Fibroblast of lung (primary cell): ENCODE results near the gene RIBC2. TPM values are rescaled to one million over a fixed set of nuclear protein-coding genes. Genes with fewer than 3 reads are reported as not detected.
A peak's percentile ranks its signal among the peaks of the same experiment; 100 is the strongest.
"Not testable (repeated sequence)": the region's sequence is repeated elsewhere in the genome, so short reads cannot be mapped to it uniquely, and the experiment has no call there.

Experiments used
- DNase-seq, 2 donors: peaks; one replicate each; pipeline versions ENCODE4 v3.0.0 to v3.0.0-alpha.2; 2010; ENCODE audit warnings: low read depth in 2 of 2
- H2AFZ ChIP-seq: 2 replicates; pipeline ENCODE4 v1.5.1; 2012; ENCODE audit warnings: low read length, control low read depth, inconsistent platforms
- H3K27ac ChIP-seq: 2 replicates; pipeline ENCODE4 v1.5.1; 2011; ENCODE audit warnings: low read length, control low read depth; ENCODE audit not compliant: insufficient read depth
- H3K27me3 ChIP-seq: 2 replicates; pipeline ENCODE4 v1.5.1; 2011; ENCODE audit warnings: mild to moderate bottlenecking, low read length; ENCODE audit not compliant: control insufficient read depth, insufficient read depth
- H3K36me3 ChIP-seq: 2 replicates; pipeline ENCODE4 v1.5.1; 2011; ENCODE audit warnings: low read length; ENCODE audit not compliant: control insufficient read depth, insufficient read depth
- H3K4me1 ChIP-seq: 2 replicates; pipeline ENCODE4 v1.5.1; 2011; ENCODE audit warnings: low read length; ENCODE audit not compliant: control insufficient read depth, insufficient read depth; ENCODE audit errors: extremely low read depth
- H3K4me2 ChIP-seq: 2 replicates; pipeline ENCODE4 v1.5.1; 2011; ENCODE audit warnings: low read length, control low read depth; ENCODE audit not compliant: insufficient read depth; ENCODE audit errors: extremely low read depth
- H3K4me3 ChIP-seq, 4 experiments: fragments of 200-600 bp in 1 of 4; sonication (generic) in 1 of 4; replicated peaks in 1 of 4; 2 replicates each; pipeline ENCODE4 v1.5.1; 2011 to 2016; ENCODE audit warnings: low read length in 4 of 4, low read depth in 3 of 4, mild to moderate bottlenecking in 3 of 4, control low read depth in 2 of 4, inconsistent platforms in 1 of 4, mixed read lengths in 1 of 4; ENCODE audit not compliant: insufficient read depth in 1 of 4; ENCODE audit errors: control extremely low read depth in 1 of 4
- H3K79me2 ChIP-seq: 2 replicates; pipeline ENCODE4 v1.5.1; 2012; ENCODE audit warnings: mild to moderate bottlenecking, low read length, inconsistent platforms; ENCODE audit not compliant: control insufficient read depth, insufficient read depth
- H3K9ac ChIP-seq: 2 replicates; pipeline ENCODE4 v1.5.1; 2011; ENCODE audit warnings: mild to moderate bottlenecking, low read length, control low read depth; ENCODE audit not compliant: insufficient read depth
- H3K9me3 ChIP-seq: 2 replicates; pipeline ENCODE4 v1.5.1; 2012; ENCODE audit warnings: low read depth, low read length; ENCODE audit not compliant: control insufficient read depth, insufficient read depth
- H4K20me1 ChIP-seq: 2 replicates; pipeline ENCODE4 v1.5.1; 2011; ENCODE audit warnings: low read length; ENCODE audit not compliant: control insufficient read depth, insufficient read depth; ENCODE audit errors: extremely low read depth
- EZH2 ChIP-seq: IDR thresholded peaks from 2 replicates; pipeline ENCODE4 v1.5.1; 2012; ENCODE audit warnings: low read length, control low read depth, mild to moderate bottlenecking; ENCODE audit errors: missing control alignments
- polyA plus RNA-seq, 2 donors: library from polyadenylated mRNA; depleted of rRNA in 1 of 2; stranded (reverse) in 1 of 2; unstranded in 1 of 2; fragments of >200 nt; gene quantifications; 2 replicates each; pipeline ENCODE4 v1.2.1, GENCODE V29; 2011 to 2012; ENCODE audit warnings: missing spikeins in 1 of 2
- total RNA-seq: library from RNA; depleted of rRNA; stranded (reverse); fragments of >200 nt; gene quantifications from 2 replicates; pipeline ENCODE4 v1.2.1, GENCODE V29; 2014
- TF ChIP-seq, protein P1 (sequence below), 2 donors: IDR thresholded peaks in 1 of 2; conservative IDR thresholded peaks in 1 of 2; 1 replicate in 1 of 2; 2 replicates in 1 of 2; pipeline ENCODE4 v1.5.1; 2011 to 2012; ENCODE audit warnings: low read length in 2 of 2, control low read depth in 1 of 2, inconsistent platforms in 1 of 2, low read depth in 1 of 2, mild to moderate bottlenecking in 1 of 2

Gene RIBC2
- total and polyA plus RNA-seq, 2 donors (not counting 1 experiment from before 2014, with no cell fraction given), result 1.6 TPM; not detected in 1

DNA sequence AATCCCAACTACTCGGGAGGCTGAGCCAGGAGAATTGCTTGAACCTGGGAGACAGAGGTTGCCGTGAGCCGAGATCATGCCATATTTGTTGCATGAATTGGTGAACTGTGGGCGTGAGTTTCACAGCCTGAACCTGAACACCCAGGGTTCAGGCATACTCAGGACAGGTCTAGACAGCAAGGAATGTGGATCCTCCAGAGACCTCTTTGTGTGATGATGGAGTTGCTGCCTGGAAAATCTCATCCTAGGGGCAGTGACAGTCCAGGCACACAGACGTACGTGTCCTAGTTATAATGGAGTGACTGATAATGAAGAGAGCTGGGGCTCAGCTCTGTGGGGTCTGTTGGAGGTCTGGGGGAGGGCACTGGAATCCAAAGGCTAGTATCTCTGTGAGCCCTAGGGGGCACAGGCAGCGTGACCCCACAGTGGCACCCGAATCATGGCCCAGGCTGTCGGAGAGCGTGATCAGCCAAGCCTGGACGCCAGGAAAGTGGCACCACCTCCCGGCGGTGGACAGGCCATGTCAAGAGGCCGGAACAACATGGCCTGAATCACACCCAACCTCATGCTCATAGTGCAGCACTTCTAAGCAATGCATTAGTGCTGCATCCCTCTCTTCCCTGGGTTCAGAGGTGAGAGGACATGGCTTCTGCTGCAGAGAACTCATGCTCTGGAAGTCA, 31.7 kb downstream of the RIBC2 start:
- H3K9me3 ChIP-seq, result no peaks in the 10 kb centered on the region
- no peaks in the 10 kb centered on the region for H3K79me2 ChIP-seq
- no peak for DNase-seq
- TF ChIP-seq, protein P1, sequence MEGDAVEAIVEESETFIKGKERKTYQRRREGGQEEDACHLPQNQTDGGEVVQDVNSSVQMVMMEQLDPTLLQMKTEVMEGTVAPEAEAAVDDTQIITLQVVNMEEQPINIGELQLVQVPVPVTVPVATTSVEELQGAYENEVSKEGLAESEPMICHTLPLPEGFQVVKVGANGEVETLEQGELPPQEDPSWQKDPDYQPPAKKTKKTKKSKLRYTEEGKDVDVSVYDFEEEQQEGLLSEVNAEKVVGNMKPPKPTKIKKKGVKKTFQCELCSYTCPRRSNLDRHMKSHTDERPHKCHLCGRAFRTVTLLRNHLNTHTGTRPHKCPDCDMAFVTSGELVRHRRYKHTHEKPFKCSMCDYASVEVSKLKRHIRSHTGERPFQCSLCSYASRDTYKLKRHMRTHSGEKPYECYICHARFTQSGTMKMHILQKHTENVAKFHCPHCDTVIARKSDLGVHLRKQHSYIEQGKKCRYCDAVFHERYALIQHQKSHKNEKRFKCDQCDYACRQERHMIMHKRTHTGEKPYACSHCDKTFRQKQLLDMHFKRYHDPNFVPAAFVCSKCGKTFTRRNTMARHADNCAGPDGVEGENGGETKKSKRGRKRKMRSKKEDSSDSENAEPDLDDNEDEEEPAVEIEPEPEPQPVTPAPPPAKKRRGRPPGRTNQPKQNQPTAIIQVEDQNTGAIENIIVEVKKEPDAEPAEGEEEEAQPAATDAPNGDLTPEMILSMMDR (conservative IDR thresholded peaks at IDR 0.05 in 1 of 2, IDR thresholded peaks at IDR 0.05 in 1 of 2; ENCODE audit: low read depth in 1 of 2, low read length in 2 of 2), result no peak
- TF ChIP-seq EZH2, result no peak
- H3K4me1 ChIP-seq, result no peaks in the 10 kb centered on the region
- H2AFZ ChIP-seq, result no peak overlapping the region
- H3K4me3 ChIP-seq, result no peak overlapping the region
- H4K20me1 ChIP-seq, result no peaks in the 10 kb centered on the region
- H3K4me2 ChIP-seq, result no peak overlapping the region
- no peak overlapping the region for H3K9ac ChIP-seq
- no peaks in the 10 kb centered on the region for H3K36me3 ChIP-seq
- no peak overlapping the region for H3K27ac ChIP-seq
- H3K27me3 ChIP-seq, result peaks cover 3% of the 10 kb centered on the region

- no peak for TF ChIP-seq EZH2
- TF ChIP-seq, protein P1 (conservative IDR thresholded peaks at IDR 0.05 in 1 of 2, IDR thresholded peaks at IDR 0.05 in 1 of 2; ENCODE audit: low read depth in 1 of 2, low read length in 2 of 2), result no peak
- DNase-seq, result peak; percentile 38 to 72
- peaks cover 3% of the 10 kb centered on the region for H3K27me3 ChIP-seq
- no peak overlapping the region for H3K27ac ChIP-seq
- peaks cover 3% of the 10 kb centered on the region for H3K4me1 ChIP-seq
- H3K9ac ChIP-seq, result no peak overlapping the region
- H3K9me3 ChIP-seq, result no peaks in the 10 kb centered on the region
- H4K20me1 ChIP-seq, result no peaks in the 10 kb centered on the region
- H2AFZ ChIP-seq, result no peak overlapping the region
- no peaks in the 10 kb centered on the region for H3K79me2 ChIP-seq
- H3K36me3 ChIP-seq, result no peaks in the 10 kb centered on the region
- no peak overlapping the region for H3K4me3 ChIP-seq
- H3K4me2 ChIP-seq, result no peak overlapping the region
Observed at GRCh38 chr22:45446216-45446615, 32.7 kb downstream of the RIBC2 start.

DNA sequence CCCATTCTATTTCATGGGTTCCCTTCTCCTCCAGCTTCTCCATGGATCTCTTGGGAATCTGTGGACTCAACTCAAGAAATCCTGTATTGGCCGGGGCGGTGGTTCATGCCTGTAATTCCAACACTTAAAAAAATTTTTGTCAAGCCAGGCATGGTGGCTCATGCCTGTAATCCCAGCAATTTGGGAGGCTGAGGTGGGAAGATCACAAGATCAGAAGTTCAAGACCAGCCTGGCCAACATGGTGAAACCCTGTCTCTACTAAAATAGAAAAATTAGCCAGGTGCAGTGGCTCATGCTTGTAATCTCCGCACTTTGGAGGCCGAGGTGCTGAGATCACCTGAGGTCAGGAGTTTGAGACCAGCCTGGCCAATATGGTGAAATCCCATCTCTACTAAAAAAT, 34.1 kb downstream of the RIBC2 start:
- not testable (repeated sequence) for H3K4me2 ChIP-seq, DNase-seq, H3K9ac ChIP-seq, H3K27ac ChIP-seq, H3K36me3 ChIP-seq, H4K20me1 ChIP-seq, H3K27me3 ChIP-seq, H3K79me2 ChIP-seq, H2AFZ ChIP-seq, H3K9me3 ChIP-seq, H3K4me3 ChIP-seq
- H3K4me1 ChIP-seq, result peaks cover 13% of the 10 kb centered on the region
